A549 (cell line): ENCODE data around the gene C1QL1. TPM values are rescaled to one million over a fixed set of nuclear protein-coding genes. Genes with fewer than 3 reads are reported as not detected.

Experiments
- ATAC-seq, 2 experiments: fragments of 200-7000 bp in 1 of 2; fragments of >200 bp in 1 of 2; cut with Nextera tagmentation in 1 of 2; cut with Tn5 transposase in 1 of 2; 3 replicates each; pipeline versions ENCODE4 v1.8.0 to v1.9.1; 2018 to 2020; ENCODE audit warnings: mild to moderate bottlenecking in 1 of 2, moderate library complexity in 1 of 2
- CTCF ChIA-PET: fragments of 300-600 bp; sonication (Branson Sonifier 250); formaldehyde crosslinking; extraction: SDS; loops from one replicate; lab custom pipeline; 2021; ENCODE audit warnings: antibody characterized with exemption, inconsistent platforms; lab: Yijun Ruan, JAX
- POLR2A ChIA-PET: fragments of 350-600 bp; formaldehyde crosslinking; extraction: SDS; loops from one replicate; lab custom pipeline; 2021; ENCODE audit warnings: antibody characterized with exemption, inconsistent platforms; lab: Yijun Ruan, JAX
- DNase-seq, 2 experiments: peaks; one replicate each; pipeline versions ENCODE4 v3.0.0 to v3.0.0-alpha.2; 2011 to 2016; ENCODE audit warnings: low read depth in 1 of 2, low spot score in 1 of 2
- FAIRE-seq: peaks from 2 replicates; lab custom pipeline; 2011; peaks lifted over from hg19 to GRCh38; lab: Jason Lieb, UNC
- H3K27ac ChIP-seq, 2 experiments: fragments of >200 bp; sonication (Bioruptor Twin); formaldehyde crosslinking; 3 replicates each; pipeline ENCODE4 v1.5.1; 2016 to 2017
- H3K4me1 ChIP-seq: fragments of >200 bp; sonication (Bioruptor Twin); formaldehyde crosslinking; 3 replicates; pipeline ENCODE4 v1.6.1; 2016
- H3K4me2 ChIP-seq: fragments of >200 bp; sonication (Bioruptor Twin); formaldehyde crosslinking; 3 replicates; pipeline ENCODE4 v1.6.1; 2016
- H3K4me3 ChIP-seq: fragments of >200 bp; sonication (Bioruptor Twin); formaldehyde crosslinking; 3 replicates; pipeline ENCODE4 v1.5.1; 2016
- H3K9me3 ChIP-seq: fragments of >200 bp; sonication (Bioruptor Twin); formaldehyde crosslinking; 3 replicates; pipeline ENCODE4 v1.6.1; 2016
- BCL3 ChIP-seq: fragments of >200 bp; sonication (Bioruptor Twin); formaldehyde crosslinking; IDR thresholded peaks from 3 replicates; pipeline ENCODE4 v1.6.1; 2016
- CBX8 ChIP-seq: fragments of 200-600 bp; sonication (generic); IDR thresholded peaks from 2 replicates; pipeline ENCODE4 v1.6.1; 2016
- FOSL2 ChIP-seq, 2 experiments: fragments of 450-650 bp in 1 of 2; fragments of >200 bp in 1 of 2; sonication (Bioruptor Twin) in 1 of 2; formaldehyde crosslinking; IDR thresholded peaks; 2 replicates each; pipeline versions ENCODE4 v1.5.0 to v1.6.1; 2016 to 2020; ENCODE audit warnings: mild to moderate bottlenecking in 1 of 2, moderate library complexity in 1 of 2
- FOXS1 ChIP-seq: fragments of 250-450 bp; sonication (Bioruptor Pico); IDR thresholded peaks from 2 replicates; pipeline ENCODE4 v1.5.0; 2020; ENCODE audit warnings: mild to moderate bottlenecking, moderate library complexity
- HOXA7 ChIP-seq: fragments of 250-450 bp; sonication (Bioruptor Pico); IDR thresholded peaks from 2 replicates; pipeline ENCODE4 v1.5.0; 2020; ENCODE audit warnings: mild to moderate bottlenecking, moderate library complexity
- NFE2L2 ChIP-seq: fragments of 150-350 bp; conservative IDR thresholded peaks from 2 replicates; pipeline ENCODE4 v1.6.1; 2014; ENCODE audit warnings: low read length
- RAD21 ChIP-seq, 2 experiments: fragments of >200 bp in 1 of 2; sonication (Bioruptor Twin) in 1 of 2; formaldehyde crosslinking in 1 of 2; IDR thresholded peaks in 1 of 2; conservative IDR thresholded peaks in 1 of 2; 2 replicates in 1 of 2; 3 replicates in 1 of 2; pipeline ENCODE4 v1.6.1; 2012 to 2018; ENCODE audit warnings: inconsistent platforms in 1 of 2
- SMC3 ChIP-seq: fragments of >200 bp; sonication (Bioruptor Twin); formaldehyde crosslinking; IDR thresholded peaks from 3 replicates; pipeline ENCODE4 v1.6.1; 2018; ENCODE audit warnings: inconsistent platforms
- SREBF2 ChIP-seq: fragments of 450-650 bp; IDR thresholded peaks from 2 replicates; pipeline ENCODE4 v1.6.1; 2014; ENCODE audit warnings: mild to moderate bottlenecking, moderate library complexity
- TP53 ChIP-seq: fragments of 250-450 bp; sonication (Bioruptor Pico); IDR thresholded peaks from 2 replicates; pipeline ENCODE4 v1.5.0; 2021; ENCODE audit warnings: mild to moderate bottlenecking, moderate library complexity
- WGBS: methylation state at CpG from one replicate; pipeline ENCODE4 v1.1.6; 2017; ENCODE audit errors: missing lambda C conversion rate; 5-methylcytosine and 5-hydroxymethylcytosine counted together
- polyA plus RNA-seq, 4 experiments: library from polyadenylated mRNA; depleted of rRNA in 3 of 4; stranded (reverse); fragments of >200 nt; fragmentation: RNase III in 1 of 4; extraction: RNeasy Plus Mini Kit Qiagen cat#74134 plus additional on column Dnase treatment in 1 of 4; gene quantifications; 2 replicates in 3 of 4; 3 replicates in 1 of 4; pipeline ENCODE4 v1.2.3, GENCODE V29; 2011 to 2017
- TF ChIP-seq, protein P1 (sequence below): fragments of 250-450 bp; sonication (Bioruptor Pico); IDR thresholded peaks from 2 replicates; pipeline ENCODE4 v1.5.0; 2020; ENCODE audit warnings: low read depth, mild to moderate bottlenecking, moderate library complexity
- TF ChIP-seq, protein P2 (sequence below): fragments of 150-350 bp; IDR thresholded peaks from 2 replicates; pipeline ENCODE4 v1.6.1; 2014; ENCODE audit warnings: low read depth, mild to moderate bottlenecking, low read length

Gene C1QL1
- polyA plus RNA-seq, 2 of the 4 experiments (the other 2 are of a cell fraction), result 2.6 to 8.5 TPM

DNA sequence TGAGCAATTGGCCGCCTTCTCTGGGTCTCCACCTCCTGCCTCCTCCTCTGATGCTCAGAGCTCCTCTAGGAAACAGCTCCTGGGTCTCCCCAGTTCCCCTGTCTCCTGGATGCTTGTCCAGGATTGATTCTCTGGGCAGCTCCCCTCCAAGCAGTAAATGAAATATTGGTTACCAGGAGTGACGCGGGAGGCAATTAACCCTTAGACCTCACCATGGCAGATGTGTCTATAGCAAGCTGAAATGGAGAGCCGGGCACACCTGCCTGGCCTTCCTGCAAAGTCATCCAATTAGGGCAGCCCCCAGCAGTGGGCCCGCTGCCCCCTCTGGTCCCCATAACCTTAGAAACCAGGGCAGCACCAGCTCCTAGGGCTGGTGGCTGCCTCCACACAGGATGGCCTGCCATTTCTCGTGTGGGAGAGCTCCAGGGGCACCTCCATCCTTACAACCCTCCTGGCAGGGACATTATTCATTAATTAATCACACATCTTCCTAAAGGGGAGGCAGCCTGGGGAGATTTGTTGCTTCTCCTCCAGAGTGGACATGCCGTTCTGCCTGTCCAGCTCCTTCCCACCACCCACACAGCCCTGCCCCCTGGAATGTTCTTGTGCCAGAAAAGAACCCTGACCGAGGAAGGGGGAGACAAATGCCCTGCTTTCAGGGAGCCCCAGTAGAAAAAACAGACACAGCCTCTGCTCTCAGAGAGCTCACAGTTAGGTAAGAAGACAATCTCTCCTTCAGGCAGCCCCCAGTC is 12.3 kb downstream of the C1QL1 start:
- no peaks in the 10 kb centered on the region for H3K9me3 ChIP-seq
- DNase-seq (no peak), FAIRE-seq (no peak), ATAC-seq (no peak)
- no peak overlapping the region for H3K4me2 ChIP-seq
- WGBS, result 80% methylated on average over 8 of the region's 8 CpGs
- no peak overlapping the region for H3K4me3 ChIP-seq
- TF ChIP-seq SREBF2 (no peak), TP53 (CRISPR knock-in tag) (no peak), NFE2L2 (no peak), RAD21 (conservative IDR thresholded peaks at IDR 0.05 in 1 of 2, IDR thresholded peaks at IDR 0.05 in 1 of 2) (no peak), FOXS1 (CRISPR knock-in tag) (no peak), BCL3 (no peak)
- TF ChIP-seq, protein P1, sequence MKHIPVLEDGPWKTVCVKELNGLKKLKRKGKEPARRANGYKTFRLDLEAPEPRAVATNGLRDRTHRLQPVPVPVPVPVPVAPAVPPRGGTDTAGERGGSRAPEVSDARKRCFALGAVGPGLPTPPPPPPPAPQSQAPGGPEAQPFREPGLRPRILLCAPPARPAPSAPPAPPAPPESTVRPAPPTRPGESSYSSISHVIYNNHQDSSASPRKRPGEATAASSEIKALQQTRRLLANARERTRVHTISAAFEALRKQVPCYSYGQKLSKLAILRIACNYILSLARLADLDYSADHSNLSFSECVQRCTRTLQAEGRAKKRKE, result no peak
- TF ChIP-seq, protein P2, sequence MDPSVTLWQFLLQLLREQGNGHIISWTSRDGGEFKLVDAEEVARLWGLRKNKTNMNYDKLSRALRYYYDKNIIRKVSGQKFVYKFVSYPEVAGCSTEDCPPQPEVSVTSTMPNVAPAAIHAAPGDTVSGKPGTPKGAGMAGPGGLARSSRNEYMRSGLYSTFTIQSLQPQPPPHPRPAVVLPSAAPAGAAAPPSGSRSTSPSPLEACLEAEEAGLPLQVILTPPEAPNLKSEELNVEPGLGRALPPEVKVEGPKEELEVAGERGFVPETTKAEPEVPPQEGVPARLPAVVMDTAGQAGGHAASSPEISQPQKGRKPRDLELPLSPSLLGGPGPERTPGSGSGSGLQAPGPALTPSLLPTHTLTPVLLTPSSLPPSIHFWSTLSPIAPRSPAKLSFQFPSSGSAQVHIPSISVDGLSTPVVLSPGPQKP, result no peak
- CTCF ChIA-PET, result interaction anchor here (0.6 to 38.8 kb wide), 15 partner anchors 9 to 243 kb away, joined by 3 to 752 read pairs (median 4); partner anchors contain the start of genes C1QL1, GFAP and KIF18B
- H3K4me1 ChIP-seq, result peaks cover 9% of the 10 kb centered on the region
- no peak overlapping the region; a peak in 1 of 6 replicates for H3K27ac ChIP-seq
- POLR2A ChIA-PET, result no interaction called here

DNA sequence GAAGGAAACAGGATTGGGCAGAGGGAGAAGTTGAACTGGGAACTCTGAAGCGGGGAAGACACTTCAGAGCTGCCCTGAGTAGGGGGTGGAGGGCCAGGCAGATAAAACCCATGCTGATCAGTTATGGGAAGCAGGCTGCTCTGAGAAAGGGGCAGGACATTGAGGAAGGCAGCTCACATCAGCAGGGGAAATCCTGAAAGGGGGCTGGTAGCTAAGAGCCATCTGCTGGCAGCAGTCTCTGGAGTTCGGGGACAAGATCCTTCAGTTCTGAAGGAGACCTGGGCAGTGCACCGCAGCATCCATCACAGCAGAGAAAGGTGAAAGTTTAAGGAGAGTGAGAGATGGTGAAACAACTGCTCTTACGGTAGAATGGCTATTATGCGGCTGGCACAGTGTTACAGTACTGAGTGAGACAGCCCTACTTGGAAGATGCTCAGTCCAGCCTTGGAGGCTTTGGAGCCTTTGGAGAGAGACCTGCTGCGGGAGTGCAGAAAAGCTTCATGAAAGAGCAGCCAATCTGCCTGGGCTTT is 15.1 kb downstream of the C1QL1 start:
- 67% methylated on average over 6 of the region's 6 CpGs for WGBS
- FAIRE-seq (no peak), DNase-seq (no peak), ATAC-seq (peak; percentile 50 to 54; a peak in 5 of 6 replicates)
- H3K4me1 ChIP-seq, result peaks cover 4% of the 10 kb centered on the region
- no peak for TF ChIP-seq FOXS1 (CRISPR knock-in tag)
- 0 out of 3 replicates have a peak, but pooled peaks have one; percentile 16 for TF ChIP-seq SMC3
- 0 out of 5 replicates have a peak, but pooled peaks of 1 of the 2 experiments have one; percentile 16 for TF ChIP-seq RAD21 (conservative IDR thresholded peaks at IDR 0.05 in 1 of 2, IDR thresholded peaks at IDR 0.05 in 1 of 2)
- TF ChIP-seq CBX8, result no peak
- ChIA-PET POLR2A (no interaction called here), CTCF (interaction anchor here (0.9 to 38.8 kb wide), 16 partner anchors 9 to 173 kb away, joined by 3 to 752 read pairs (median 4); partner anchors contain the start of genes C1QL1 and GFAP)
- no peaks in the 10 kb centered on the region for H3K9me3 ChIP-seq
- H3K27ac ChIP-seq, result peak overlapping the region in 1 of 2 experiments; percentile 12; a peak in 1 of 6 replicates
- no peak overlapping the region for H3K4me3 ChIP-seq
- H3K4me2 ChIP-seq, result no peak overlapping the region

DNA sequence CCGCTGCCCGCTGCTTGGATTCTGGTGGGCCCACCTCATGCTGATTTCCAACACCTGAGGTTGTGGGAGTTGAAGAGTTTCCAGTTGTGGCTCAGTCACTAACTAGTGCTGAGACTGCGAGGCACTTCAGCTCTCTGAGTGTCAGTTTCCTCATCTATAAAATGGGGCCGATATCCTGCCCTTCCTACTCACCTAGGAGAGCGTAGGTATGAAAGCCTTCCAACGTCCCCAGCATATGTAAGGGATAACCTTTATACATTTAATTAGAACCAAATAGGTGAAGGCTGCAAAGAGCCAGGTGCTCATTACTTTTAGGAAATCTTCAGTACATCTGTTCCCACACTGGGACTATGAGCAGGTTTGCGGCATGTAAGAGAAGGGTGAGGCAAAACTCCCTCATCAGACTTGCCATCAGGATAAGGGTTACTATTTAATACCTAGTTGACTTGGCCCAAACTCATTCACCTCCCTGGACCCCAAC is 19.7 kb downstream of the C1QL1 start:
- ATAC-seq (no peak), FAIRE-seq (no peak), DNase-seq (no peak)
- ChIA-PET POLR2A (no interaction called here), CTCF (interaction anchor here (1.0 to 38.8 kb wide), 4 partner anchors 13 to 169 kb away, joined by 4 to 752 read pairs (median 8); partner anchors contain the start of gene GFAP)
- peak overlapping the region; percentile 94 for H3K4me2 ChIP-seq
- peaks cover 14% of the 10 kb centered on the region for H3K4me1 ChIP-seq
- WGBS, result 90% methylated on average over 7 of the region's 7 CpGs
- H3K27ac ChIP-seq, result peak overlapping the region; percentile 87 to 94
- TF ChIP-seq FOSL2 (IDR thresholded peaks at IDR 0.05) (no peak), FOSL2 (CRISPR knock-in tag; IDR thresholded peaks at IDR 0.05) (no peak), HOXA7 (0 out of 2 replicates have a peak, but pooled peaks have one; percentile 2)
- no peaks in the 10 kb centered on the region for H3K9me3 ChIP-seq
- peak overlapping the region; percentile 75 for H3K4me3 ChIP-seq
